ENCODE results near the gene FLYWCH1. TPM values are rescaled to one million over a fixed set of nuclear protein-coding genes. Genes with fewer than 3 reads are reported as not detected.

FLYWCH1 gene
- total RNA-seq, 2 experiments from 2014 or later: 33.4 to 34.9 TPM

GRCh38 chr16:2933701-2934100 is 22.0 kb downstream of the FLYWCH1 start:
- CTCF ChIA-PET: no interaction called here
- intact Hi-C loops (cut with micrococcal nuclease): no loop called here
- Mint-ChIP-seq H3K27me3 (no peaks in the 10 kb centered on the region), H3K27ac (no peak overlapping the region), H3K36me3 (ENCODE audit: low read depth) (peaks cover 5% of the 10 kb centered on the region), H3K4me3 (no peak overlapping the region), H3K9me3 (no peaks in the 10 kb centered on the region), H3K4me1 (ENCODE audit: low read depth) (peaks cover 5% of the 10 kb centered on the region)
- POLR2A ChIA-PET: no interaction called here
- no peak for DNase-seq
- no peak for ATAC-seq
- TF ChIP-seq, protein P1, sequence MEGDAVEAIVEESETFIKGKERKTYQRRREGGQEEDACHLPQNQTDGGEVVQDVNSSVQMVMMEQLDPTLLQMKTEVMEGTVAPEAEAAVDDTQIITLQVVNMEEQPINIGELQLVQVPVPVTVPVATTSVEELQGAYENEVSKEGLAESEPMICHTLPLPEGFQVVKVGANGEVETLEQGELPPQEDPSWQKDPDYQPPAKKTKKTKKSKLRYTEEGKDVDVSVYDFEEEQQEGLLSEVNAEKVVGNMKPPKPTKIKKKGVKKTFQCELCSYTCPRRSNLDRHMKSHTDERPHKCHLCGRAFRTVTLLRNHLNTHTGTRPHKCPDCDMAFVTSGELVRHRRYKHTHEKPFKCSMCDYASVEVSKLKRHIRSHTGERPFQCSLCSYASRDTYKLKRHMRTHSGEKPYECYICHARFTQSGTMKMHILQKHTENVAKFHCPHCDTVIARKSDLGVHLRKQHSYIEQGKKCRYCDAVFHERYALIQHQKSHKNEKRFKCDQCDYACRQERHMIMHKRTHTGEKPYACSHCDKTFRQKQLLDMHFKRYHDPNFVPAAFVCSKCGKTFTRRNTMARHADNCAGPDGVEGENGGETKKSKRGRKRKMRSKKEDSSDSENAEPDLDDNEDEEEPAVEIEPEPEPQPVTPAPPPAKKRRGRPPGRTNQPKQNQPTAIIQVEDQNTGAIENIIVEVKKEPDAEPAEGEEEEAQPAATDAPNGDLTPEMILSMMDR (IDR thresholded peaks at IDR 0.05): no peak

- Mint-ChIP-seq H3K36me3 (ENCODE audit: low read depth) (peaks cover 8% of the 10 kb centered on the region), H3K4me1 (ENCODE audit: low read depth) (peaks cover 5% of the 10 kb centered on the region), H3K4me3 (no peak overlapping the region), H3K27me3 (no peaks in the 10 kb centered on the region), H3K9me3 (no peaks in the 10 kb centered on the region), H3K27ac (no peak overlapping the region)
- intact Hi-C loops (cut with micrococcal nuclease): no loop called here
- POLR2A ChIA-PET: no interaction called here
- DNase-seq: no peak
- no peak for ATAC-seq
- CTCF ChIA-PET: interaction anchor here (1.5 kb wide), 1 partner anchor 7 kb away, joined by 5 read pairs; no protein-coding TSS in a partner anchor
- TF ChIP-seq, protein P1 (IDR thresholded peaks at IDR 0.05): no peak
Observed at GRCh38 chr16:2934450-2934849, 22.7 kb downstream of the FLYWCH1 start.

DNA sequence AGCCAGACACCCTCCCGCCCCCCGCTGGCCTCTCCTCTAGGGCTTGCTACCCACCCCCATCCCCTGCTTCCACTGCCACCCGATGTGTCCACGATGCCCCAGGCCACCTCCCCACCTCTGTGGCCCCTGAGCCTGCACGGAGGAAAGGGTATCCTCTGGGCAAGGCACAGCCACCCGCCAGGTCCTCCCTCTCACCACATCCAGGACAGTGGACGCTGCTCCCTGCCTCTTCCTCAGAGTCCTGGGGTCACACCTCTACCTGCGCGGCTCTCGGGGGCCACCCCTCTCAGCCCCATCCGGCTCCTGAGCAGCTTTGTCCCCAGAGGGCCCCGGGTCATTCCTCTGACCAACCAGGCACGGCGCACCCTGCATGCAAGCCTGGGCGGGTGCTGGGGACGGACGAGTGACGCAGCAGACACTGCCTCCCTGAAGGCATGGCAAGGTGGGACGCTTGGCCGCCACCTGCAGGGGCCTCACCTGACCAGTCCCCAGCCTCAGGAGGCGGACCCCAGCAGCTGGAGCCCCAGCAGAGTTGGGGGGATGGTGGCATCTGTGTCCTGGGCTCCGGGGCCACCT is 24.8 kb downstream of the FLYWCH1 start:
- H3K27me3 Mint-ChIP-seq: no peaks in the 10 kb centered on the region
- no peak overlapping the region for H3K27ac Mint-ChIP-seq
- ChIA-PET POLR2A (no interaction called here), CTCF (no interaction called here)
- intact Hi-C loops (cut with micrococcal nuclease): no loop called here
- no peaks in the 10 kb centered on the region for H3K9me3 Mint-ChIP-seq
- no peak for DNase-seq
- peaks cover 11% of the 10 kb centered on the region for H3K36me3 Mint-ChIP-seq (ENCODE audit: low read depth)
- no peak overlapping the region for H3K4me3 Mint-ChIP-seq
- peaks cover 5% of the 10 kb centered on the region for H3K4me1 Mint-ChIP-seq (ENCODE audit: low read depth)
- TF ChIP-seq, protein P1 (IDR thresholded peaks at IDR 0.05): no peak
- ATAC-seq: no peak

- Mint-ChIP-seq H3K9me3 (no peaks in the 10 kb centered on the region), H3K4me1 (ENCODE audit: low read depth) (peaks cover 5% of the 10 kb centered on the region), H3K36me3 (ENCODE audit: low read depth) (peaks cover 11% of the 10 kb centered on the region), H3K27ac (no peak overlapping the region), H3K4me3 (no peak overlapping the region), H3K27me3 (no peaks in the 10 kb centered on the region)
- no peak for ATAC-seq
- ChIA-PET POLR2A (no interaction called here), CTCF (no interaction called here)
- TF ChIP-seq, protein P1 (IDR thresholded peaks at IDR 0.05): no peak
- intact Hi-C loops (cut with micrococcal nuclease): no loop called here
- no peak for DNase-seq
Observed at GRCh38 chr16:2937170-2937569, 25.4 kb downstream of the FLYWCH1 start.

DNA sequence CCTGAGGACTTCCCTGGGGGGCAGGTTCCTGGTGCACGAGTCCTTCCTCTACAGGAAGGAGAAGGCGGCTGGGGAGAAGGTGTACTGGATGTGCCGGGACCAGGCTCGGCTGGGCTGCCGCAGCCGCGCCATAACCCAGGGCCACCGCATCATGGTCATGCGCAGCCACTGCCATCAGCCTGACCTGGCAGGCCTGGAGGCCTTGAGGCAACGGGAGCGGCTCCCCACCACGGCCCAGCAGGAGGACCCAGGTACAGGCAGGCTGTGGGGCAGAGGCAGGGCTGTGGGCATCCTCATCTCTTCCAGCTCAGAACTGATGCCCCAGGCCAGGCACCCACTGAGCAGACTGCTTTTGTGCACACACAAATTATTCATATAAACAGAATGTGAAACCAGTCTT is 26.5 kb downstream of the FLYWCH1 start:
- H3K9me3 Mint-ChIP-seq: no peaks in the 10 kb centered on the region
- POLR2A ChIA-PET: no interaction called here
- no peaks in the 10 kb centered on the region for H3K27me3 Mint-ChIP-seq
- intact Hi-C loops (cut with micrococcal nuclease): no loop called here
- ATAC-seq (no peak), DNase-seq (no peak)
- peaks cover 5% of the 10 kb centered on the region for H3K4me1 Mint-ChIP-seq (ENCODE audit: low read depth)
- TF ChIP-seq, protein P1 (IDR thresholded peaks at IDR 0.05): no peak
- H3K4me3 Mint-ChIP-seq: no peak overlapping the region
- peaks cover 11% of the 10 kb centered on the region for H3K36me3 Mint-ChIP-seq (ENCODE audit: low read depth)
- CTCF ChIA-PET: no interaction called here
- no peak overlapping the region for H3K27ac Mint-ChIP-seq

All from activated CD8-positive, alpha-beta T cell treated with anti-CD3 and anti-CD28 coated beads for 36 hours (primary cell).